Measurements from ENCODE around the gene CLINT1.

DNA sequence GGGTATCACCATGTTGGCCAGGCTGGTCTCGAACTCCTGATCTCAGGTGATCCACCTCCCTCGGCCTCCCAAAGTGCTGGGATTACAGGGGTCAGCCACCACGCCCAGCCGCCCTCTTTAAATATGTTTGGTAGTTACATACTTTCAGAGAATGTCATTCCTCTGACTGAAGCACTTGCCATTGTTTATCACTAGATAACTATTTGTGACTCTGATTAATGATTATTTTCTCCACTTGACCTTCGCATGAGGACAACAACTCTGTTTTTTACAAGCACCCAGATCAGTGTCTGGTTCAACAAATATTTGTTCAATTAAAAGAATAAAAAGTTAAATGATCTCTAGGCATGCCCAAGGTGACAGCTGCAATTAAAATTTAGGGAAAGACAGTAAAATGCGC is 56.2 kb downstream of the CLINT1 start:
- TF ChIP-seq, protein P1, sequence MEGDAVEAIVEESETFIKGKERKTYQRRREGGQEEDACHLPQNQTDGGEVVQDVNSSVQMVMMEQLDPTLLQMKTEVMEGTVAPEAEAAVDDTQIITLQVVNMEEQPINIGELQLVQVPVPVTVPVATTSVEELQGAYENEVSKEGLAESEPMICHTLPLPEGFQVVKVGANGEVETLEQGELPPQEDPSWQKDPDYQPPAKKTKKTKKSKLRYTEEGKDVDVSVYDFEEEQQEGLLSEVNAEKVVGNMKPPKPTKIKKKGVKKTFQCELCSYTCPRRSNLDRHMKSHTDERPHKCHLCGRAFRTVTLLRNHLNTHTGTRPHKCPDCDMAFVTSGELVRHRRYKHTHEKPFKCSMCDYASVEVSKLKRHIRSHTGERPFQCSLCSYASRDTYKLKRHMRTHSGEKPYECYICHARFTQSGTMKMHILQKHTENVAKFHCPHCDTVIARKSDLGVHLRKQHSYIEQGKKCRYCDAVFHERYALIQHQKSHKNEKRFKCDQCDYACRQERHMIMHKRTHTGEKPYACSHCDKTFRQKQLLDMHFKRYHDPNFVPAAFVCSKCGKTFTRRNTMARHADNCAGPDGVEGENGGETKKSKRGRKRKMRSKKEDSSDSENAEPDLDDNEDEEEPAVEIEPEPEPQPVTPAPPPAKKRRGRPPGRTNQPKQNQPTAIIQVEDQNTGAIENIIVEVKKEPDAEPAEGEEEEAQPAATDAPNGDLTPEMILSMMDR (IDR thresholded peaks at IDR 0.05; ENCODE audit: low read depth, low read length), result no peak
- TF ChIP-seq EZH2phosphoT487 (IDR thresholded peaks at IDR 0.05; ENCODE audit: low read depth), result no peak
